GM23338 (cell line): ENCODE results near the gene STKLD1. TPM values are rescaled to one million over a fixed set of nuclear protein-coding genes. Genes with fewer than 3 reads are reported as not detected.

Experiments
- ATAC-seq: fragments of 200-7000 bp; cut with Tn5 transposase; 3 replicates; pipeline ENCODE4 v1.9.1; 2020
- DNase-seq: peaks from one replicate; pipeline ENCODE4 v3.0.0-alpha.2; 2015; ENCODE audit warnings: low spot score
- H2AFZ ChIP-seq: fragments of 200-600 bp; sonication (generic); 2 replicates; pipeline ENCODE4 v1.8.0; 2016; ENCODE audit warnings: antibody characterized with exemption, mild to moderate bottlenecking, moderate library complexity
- H3F3A ChIP-seq: fragments of 200-600 bp; sonication (generic); replicated peaks from 2 replicates; pipeline ENCODE4 v1.8.0; 2017; ENCODE audit warnings: antibody characterized with exemption, mixed run types, low read depth
- H3K27ac ChIP-seq: fragments of 200-600 bp; sonication (generic); 2 replicates; pipeline ENCODE4 v1.6.1; 2016; ENCODE audit warnings: low read depth
- H3K27me3 ChIP-seq: fragments of 200-600 bp; sonication (generic); 2 replicates; pipeline ENCODE4 v1.8.0; 2016; ENCODE audit warnings: mild to moderate bottlenecking, mixed run types, moderate library complexity; ENCODE audit not compliant: insufficient read depth
- H3K36me3 ChIP-seq: fragments of 200-600 bp; sonication (generic); 2 replicates; pipeline ENCODE4 v1.8.0; 2016; ENCODE audit warnings: mild to moderate bottlenecking; ENCODE audit not compliant: insufficient read depth
- H3K4me1 ChIP-seq: fragments of 200-600 bp; sonication (generic); 2 replicates; pipeline ENCODE4 v1.8.0; 2016; ENCODE audit warnings: mild to moderate bottlenecking, moderate library complexity; ENCODE audit not compliant: insufficient read depth
- H3K4me2 ChIP-seq: fragments of 200-600 bp; sonication (generic); 2 replicates; pipeline ENCODE4 v1.7.1; 2017; ENCODE audit warnings: mixed run types
- H3K4me3 ChIP-seq: fragments of 200-600 bp; sonication (generic); 2 replicates; pipeline ENCODE4 v1.6.1; 2016; ENCODE audit warnings: mixed run types
- H3K79me2 ChIP-seq: fragments of 200-600 bp; sonication (generic); replicated peaks from 2 replicates; pipeline ENCODE4 v1.8.0; 2017; ENCODE audit warnings: mild to moderate bottlenecking; ENCODE audit not compliant: insufficient read depth
- H3K9me2 ChIP-seq: fragments of 200-600 bp; sonication (generic); 2 replicates; pipeline ENCODE4 v1.8.0; 2017; ENCODE audit not compliant: insufficient read depth
- H4K20me1 ChIP-seq: fragments of 200-600 bp; sonication (generic); replicated peaks from 2 replicates; pipeline ENCODE4 v1.8.0; 2017; ENCODE audit warnings: mild to moderate bottlenecking; ENCODE audit not compliant: insufficient read depth
- H3K27ac Mint-ChIP-seq: 2 replicates; pipeline ENCODE4 v1.8.0; 2020; ENCODE audit warnings: inconsistent platforms, mild to moderate bottlenecking, moderate library complexity, mixed read lengths
- H3K27me3 Mint-ChIP-seq: 3 replicates; pipeline ENCODE4 v1.8.0; 2022; ENCODE audit warnings: low read depth, mild to moderate bottlenecking, moderate library complexity, mixed read lengths, inconsistent platforms; ENCODE audit not compliant: insufficient read depth, poor library complexity
- H3K36me3 Mint-ChIP-seq: 3 replicates; pipeline ENCODE4 v1.8.0; 2021; ENCODE audit warnings: low read depth, mild to moderate bottlenecking, inconsistent platforms, moderate library complexity, mixed read lengths
- H3K4me1 Mint-ChIP-seq: 3 replicates; pipeline ENCODE4 v1.8.0; 2020; ENCODE audit warnings: mild to moderate bottlenecking, inconsistent platforms, mixed read lengths
- H3K4me3 Mint-ChIP-seq: 3 replicates; pipeline ENCODE4 v1.8.0; 2021; ENCODE audit warnings: moderate library complexity, mild to moderate bottlenecking, inconsistent platforms, mixed read lengths
- H3K9me3 Mint-ChIP-seq: 3 replicates; pipeline ENCODE4 v1.8.0; 2020; ENCODE audit warnings: moderate library complexity, mild to moderate bottlenecking, inconsistent platforms, mixed read lengths
- CREB1 ChIP-seq: fragments of 250-450 bp; sonication (Bioruptor Pico); IDR thresholded peaks from 2 replicates; pipeline ENCODE4 v1.5.0; 2020; ENCODE audit warnings: low read depth, mild to moderate bottlenecking, moderate library complexity
- CTCF ChIP-seq, 2 experiments: fragments of 200-600 bp in 1 of 2; sonication (generic) in 1 of 2; conservative IDR thresholded peaks; 2 replicates each; pipeline versions ENCODE4 v1.5.1 to v1.6.1; 2016 to 2017; ENCODE audit warnings: antibody characterized with exemption in 2 of 2, low read depth in 2 of 2, mild to moderate bottlenecking in 2 of 2, moderate library complexity in 1 of 2
- ETS1 ChIP-seq: IDR thresholded peaks from 2 replicates; pipeline ENCODE4 v1.6.1; 2016; ENCODE audit warnings: antibody characterized with exemption
- EZH2 ChIP-seq: fragments of 200-600 bp; sonication (generic); IDR thresholded peaks from one replicate; pipeline ENCODE4 v1.8.0; 2017; ENCODE audit warnings: antibody characterized with exemption, mild to moderate bottlenecking, low read depth; ENCODE audit not compliant: unreplicated experiment
- EZH2phosphoT487 ChIP-seq: fragments of 200-600 bp; sonication (generic); IDR thresholded peaks from one replicate; pipeline ENCODE4 v1.8.1; 2018; ENCODE audit warnings: antibody characterized with exemption; ENCODE audit not compliant: unreplicated experiment
- JUNB ChIP-seq: IDR thresholded peaks from one replicate; pipeline ENCODE4 v1.6.1; 2016; ENCODE audit warnings: antibody characterized with exemption; ENCODE audit not compliant: unreplicated experiment
- NANOG ChIP-seq: IDR thresholded peaks from 2 replicates; pipeline ENCODE4 v1.6.1; 2016; ENCODE audit warnings: antibody characterized with exemption, borderline replicate concordance
- POLR2AphosphoS5 ChIP-seq: IDR thresholded peaks from 2 replicates; pipeline ENCODE4 v1.6.1; 2016; ENCODE audit warnings: antibody characterized with exemption, low read depth
- REST ChIP-seq: IDR thresholded peaks from one replicate; pipeline ENCODE4 v1.6.1; 2018; ENCODE audit warnings: antibody characterized with exemption; ENCODE audit not compliant: unreplicated experiment
- STAT1 ChIP-seq: IDR thresholded peaks from one replicate; pipeline ENCODE4 v1.6.1; 2016; ENCODE audit warnings: antibody characterized with exemption; ENCODE audit not compliant: unreplicated experiment
- ZNF114 ChIP-seq: fragments of 250-450 bp; sonication (Bioruptor Pico); IDR thresholded peaks from 2 replicates; pipeline ENCODE4 v1.5.0; 2020; ENCODE audit warnings: mild to moderate bottlenecking, moderate library complexity
- ZNF331 ChIP-seq: fragments of 250-450 bp; sonication (Bioruptor Pico); IDR thresholded peaks from 2 replicates; pipeline ENCODE4 v1.5.0; 2020; ENCODE audit warnings: low read depth, mild to moderate bottlenecking, moderate library complexity
- ZNF462 ChIP-seq: fragments of 250-450 bp; sonication (Bioruptor Pico); IDR thresholded peaks from 2 replicates; pipeline ENCODE4 v1.5.0; 2020; ENCODE audit warnings: mild to moderate bottlenecking, moderate library complexity
- polyA plus RNA-seq: library from polyadenylated mRNA; unstranded; fragments of >200 nt; fragmentation: Nextera tagmentation; extraction: Ambion mirVana; gene quantifications from 2 replicates; pipeline ENCODE4 v1.2.1, GENCODE V29; 2016
- total RNA-seq: library from RNA; depleted of rRNA; stranded (reverse); fragments of >200 nt; shearing (Covaris generic); gene quantifications from 2 replicates; pipeline ENCODE4 v1.2.3, GENCODE V29; 2014

STKLD1 gene
- total and polyA plus RNA-seq, 2 experiments from 2014 or later: 0.57 TPM; not detected in 1

- Histone ChIP-seq H4K20me1 (peaks cover 48% of the 10 kb centered on the region), H3K4me3 (no peak overlapping the region)
- no peak overlapping the region; the same call in 2 of the 3 replicates for H3K4me3 Mint-ChIP-seq
These were observed 22.6 kb upstream of the STKLD1 start for GRCh38 chr9:133353548-133353947.

More at GRCh38 chr9:133353548-133353947, 22.6 kb upstream of the STKLD1 start:
- Histone ChIP-seq H3K36me3 (peaks cover 37% of the 10 kb centered on the region), H3K79me2 (peaks cover 37% of the 10 kb centered on the region), H3K27ac (peak overlapping the region; percentile 66; the same call in 1 of the 2 replicates), H2AFZ (no peak overlapping the region), H3K4me1 (peaks cover 24% of the 10 kb centered on the region; the same call in 1 of the 2 replicates), H3F3A (peaks cover 56% of the 10 kb centered on the region), H3K9me2 (no peaks in the 10 kb centered on the region), H3K27me3 (no peaks in the 10 kb centered on the region), H3K4me2 (no peak overlapping the region)
- Mint-ChIP-seq H3K9me3 (no peaks in the 10 kb centered on the region; the same call in 2 of the 3 replicates), H3K27ac (no peak overlapping the region), H3K36me3 (peaks cover 62% of the 10 kb centered on the region), H3K4me1 (peaks cover 24% of the 10 kb centered on the region), H3K27me3 (peaks cover 27% of the 10 kb centered on the region)
- no peak for DNase-seq
- no peak for TF ChIP-seq EZH2
- TF ChIP-seq STAT1: no peak
- no peak for TF ChIP-seq NANOG
- TF ChIP-seq ETS1: no peak
- no peak for TF ChIP-seq ZNF331 (CRISPR knock-in tag)
- no peak for TF ChIP-seq ZNF114 (CRISPR knock-in tag)
- no peak for TF ChIP-seq ZNF462
- no peak for TF ChIP-seq CTCF (conservative IDR thresholded peaks at IDR 0.05; ENCODE audit: low read depth in 2 of 2)
- TF ChIP-seq POLR2AphosphoS5: no peak
- TF ChIP-seq CREB1: no peak
- no peak for TF ChIP-seq JUNB
- no peak for TF ChIP-seq EZH2phosphoT487
- no peak for TF ChIP-seq REST
- ATAC-seq: no peak
